GM19193 (cell line): ENCODE results near the gene NELL1.

Source experiments
- POLR2A ChIP-seq: IDR thresholded peaks from 4 replicates; pipeline ENCODE4 v1.6.1; 2011; ENCODE audit not compliant: insufficient read depth, insufficient read length; ENCODE audit errors: extremely low read depth

Gene NELL1

DNA sequence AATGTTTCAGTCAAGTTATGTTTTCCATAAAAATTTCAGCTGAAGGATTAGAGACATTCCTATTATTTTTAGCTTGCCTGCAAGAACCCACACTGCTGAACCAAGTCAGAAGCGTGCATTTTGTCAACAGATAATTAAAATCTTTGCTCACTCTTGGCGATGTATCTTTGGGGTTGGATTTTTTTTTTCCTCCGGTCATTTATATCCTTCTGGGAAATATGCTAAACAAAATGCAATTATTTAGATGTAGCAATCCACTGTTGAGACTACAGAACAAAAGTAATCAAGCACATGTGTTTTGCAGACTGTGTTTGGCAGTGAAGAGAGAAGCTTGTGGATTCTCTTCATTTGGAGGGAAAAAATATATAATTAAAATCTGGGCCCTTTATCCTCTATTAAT is 15.3 kb upstream of the NELL1 start:
- TF ChIP-seq POLR2A = no peak

GRCh38 chr11:20656901-20657300 is 12.5 kb upstream of the NELL1 start:
- no peak for TF ChIP-seq POLR2A

DNA sequence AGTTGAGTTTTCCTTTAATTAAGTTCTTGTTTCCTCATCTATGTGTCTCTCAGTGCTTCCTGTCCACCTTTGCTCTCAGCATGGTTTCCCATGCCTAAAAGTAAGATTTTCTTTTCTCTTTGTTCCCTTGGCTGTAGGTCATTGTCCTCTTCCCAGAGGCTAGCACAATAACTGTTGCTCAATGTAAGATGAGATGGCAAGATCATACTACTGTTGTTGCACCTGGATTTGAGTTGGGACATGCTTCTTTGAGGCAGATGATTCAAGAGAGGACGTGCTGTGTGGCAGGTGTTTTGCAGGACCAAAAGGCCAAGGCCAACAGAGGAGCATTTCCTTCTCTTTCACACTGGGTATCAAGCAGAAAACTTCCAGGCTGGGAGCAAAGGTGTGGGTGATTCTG is 11.3 kb upstream of the NELL1 start:
- TF ChIP-seq POLR2A = no peak

- no peak for TF ChIP-seq POLR2A
Measured at GRCh38 chr11:20661445-20661844, 7.9 kb upstream of the NELL1 start.

DNA sequence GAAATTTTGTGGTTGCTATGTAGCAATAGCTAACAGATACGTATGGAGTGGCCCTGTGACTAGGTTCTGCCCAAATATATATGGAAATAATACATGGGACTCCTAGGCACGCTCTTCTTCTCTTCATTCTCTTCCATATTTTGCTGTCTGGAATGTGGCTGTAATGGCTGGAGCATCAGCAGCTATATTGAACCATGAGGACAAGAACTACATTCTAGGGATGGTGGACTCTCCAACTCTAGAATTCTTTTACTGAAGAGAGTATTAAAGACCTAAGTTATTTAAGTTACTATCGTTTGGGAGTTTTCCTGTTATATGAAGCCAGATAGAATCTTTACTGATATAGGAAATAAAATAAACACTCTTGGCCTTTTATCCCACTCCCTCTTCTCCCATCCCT is 7.5 kb upstream of the NELL1 start:
- no peak for TF ChIP-seq POLR2A

GRCh38 chr11:20668131-20668809 is 1.1 kb upstream of the NELL1 start:
- no peak for TF ChIP-seq POLR2A

- no peak for TF ChIP-seq POLR2A
Measured at GRCh38 chr11:20669820-20670684, 666 bp downstream of the NELL1 start.

GRCh38 chr11:20670932-20671403 is 1.6 kb downstream of the NELL1 start:
- no peak for TF ChIP-seq POLR2A

DNA sequence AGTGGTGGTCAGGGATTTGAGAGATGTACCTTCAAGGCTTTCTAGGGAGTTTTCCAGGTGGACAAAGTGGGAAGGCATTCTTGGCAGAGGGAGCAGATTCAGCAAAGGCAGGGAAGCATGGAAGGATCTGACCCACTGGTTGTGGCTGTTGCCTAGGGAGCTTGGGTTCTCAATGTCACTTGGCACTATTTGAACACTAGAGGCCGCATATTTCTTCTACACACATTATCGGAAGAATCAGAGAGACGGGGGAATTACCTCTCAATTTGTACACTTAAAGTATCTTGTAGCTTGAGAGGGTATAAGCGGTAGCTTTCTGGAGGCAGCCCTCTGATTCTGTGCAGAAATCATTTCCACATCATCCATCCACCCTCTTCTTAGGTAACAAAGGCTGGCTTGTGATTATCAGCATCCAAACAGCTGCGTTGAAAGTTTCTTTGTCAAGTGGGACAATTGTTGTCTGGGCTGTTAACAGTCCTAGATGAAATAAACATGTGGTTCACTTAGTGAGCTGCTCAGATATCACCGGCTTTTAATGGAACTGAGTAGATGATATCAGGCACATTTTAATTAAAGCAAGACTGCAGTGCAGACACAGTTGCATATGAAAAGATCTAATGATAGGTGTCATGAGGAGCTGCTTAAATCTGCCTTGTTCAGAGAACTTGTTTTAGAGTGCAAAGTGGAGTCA is 2.6 kb downstream of the NELL1 start:
- no peak for TF ChIP-seq POLR2A

GRCh38 chr11:20672575-20672974 is 3.2 kb downstream of the NELL1 start:
- TF ChIP-seq POLR2A = no peak

DNA sequence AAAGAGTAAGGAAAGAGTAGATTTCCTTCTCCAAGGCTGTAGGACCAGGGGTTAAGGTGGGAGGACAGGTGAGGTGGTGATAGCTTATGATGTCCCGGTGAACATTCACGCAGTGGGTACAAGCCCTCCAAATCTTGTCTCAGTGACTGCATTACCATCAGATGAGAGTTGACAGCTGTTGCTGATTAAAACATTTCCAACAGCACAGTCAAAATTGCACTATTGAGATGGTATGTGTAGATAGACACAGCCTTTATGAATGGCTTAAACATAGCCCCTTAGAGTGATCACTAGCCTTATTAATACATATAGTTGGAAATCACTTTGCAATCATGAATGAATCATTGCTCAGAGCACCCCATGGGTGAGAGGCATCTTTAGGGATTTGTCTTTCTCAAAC is 7.3 kb downstream of the NELL1 start:
- TF ChIP-seq POLR2A = no peak

- no peak for TF ChIP-seq POLR2A
Measured at GRCh38 chr11:20688761-20689160, 19.4 kb downstream of the NELL1 start.

DNA sequence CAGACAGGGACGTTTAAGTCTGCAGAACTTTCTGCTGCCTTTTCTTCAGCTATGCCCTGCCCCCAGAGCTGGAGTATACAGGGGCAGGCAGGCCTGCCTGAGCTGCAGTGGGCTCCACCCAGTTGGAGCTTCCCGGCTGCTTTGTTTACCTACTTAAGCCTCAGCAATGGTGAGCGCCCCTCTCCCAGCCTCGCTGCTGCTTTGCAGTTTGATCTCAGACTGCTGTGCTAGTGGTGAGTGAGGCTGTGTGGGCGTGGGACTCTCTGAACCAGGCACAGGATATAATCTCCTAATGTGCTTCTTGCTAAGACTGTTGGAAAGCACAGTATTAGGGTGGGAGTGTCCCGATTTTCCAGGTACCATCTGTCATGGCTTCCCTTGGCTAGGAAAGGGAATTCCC is 38.5 kb downstream of the NELL1 start:
- no peak for TF ChIP-seq POLR2A

DNA sequence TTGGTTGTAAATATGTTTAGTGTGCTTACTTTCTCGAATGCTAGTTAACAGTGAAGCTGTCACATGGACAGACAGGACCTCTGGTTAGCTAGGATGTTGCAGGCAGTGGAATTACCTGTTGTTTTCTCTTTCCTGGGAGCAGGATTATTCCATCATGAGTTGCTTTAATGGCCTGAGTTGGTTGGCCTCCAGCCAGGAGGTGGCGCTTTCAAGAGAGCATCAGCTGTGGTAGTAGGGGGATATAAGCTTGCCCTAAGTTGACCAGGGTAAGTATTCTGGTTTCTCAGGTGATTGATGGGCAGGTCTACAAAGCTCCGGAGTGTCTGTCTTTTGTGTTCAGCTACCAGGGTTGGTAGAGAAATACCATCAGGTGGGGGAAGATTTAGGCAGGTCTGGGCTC is 43.5 kb downstream of the NELL1 start:
- no peak for TF ChIP-seq POLR2A

DNA sequence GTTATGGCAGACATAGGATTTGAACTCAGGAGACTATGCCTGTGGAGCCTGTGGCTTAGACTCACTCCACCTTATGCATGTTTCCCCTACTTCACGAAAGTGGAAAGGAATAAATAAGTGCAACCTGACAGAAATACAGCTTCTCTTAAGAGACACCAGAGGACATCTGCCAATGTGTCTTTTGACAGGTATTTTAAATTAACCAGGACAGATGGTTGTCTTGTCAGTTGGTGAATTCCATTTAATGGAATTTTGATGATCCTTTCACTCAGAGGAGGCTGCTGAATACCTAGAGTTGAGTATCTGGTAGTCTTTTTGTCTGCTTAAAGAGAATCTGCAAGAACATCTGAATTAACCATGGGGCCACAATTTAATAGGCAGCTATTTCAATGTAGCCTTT is 46.1 kb downstream of the NELL1 start:
- TF ChIP-seq POLR2A = no peak
